Osteoblast (primary cell): Measurements from ENCODE around the gene DENND1B. TPM values are rescaled to one million over a fixed set of nuclear protein-coding genes. Genes with fewer than 3 reads are reported as not detected.

Experiments
- DNase-seq: peaks from one replicate; pipeline ENCODE4 v3.0.0; 2011; ENCODE audit warnings: low spot score, mixed read lengths; ENCODE audit not compliant: insufficient read length; ENCODE audit errors: missing footprints
- H2AFZ ChIP-seq: 2 replicates; pipeline ENCODE4 v1.6.0; 2011; ENCODE audit warnings: mild to moderate bottlenecking, low read length
- H3K27ac ChIP-seq: 2 replicates; pipeline ENCODE4 v1.5.1; 2011; ENCODE audit warnings: mild to moderate bottlenecking, low read depth, low read length, moderate library complexity
- H3K27me3 ChIP-seq: 2 replicates; pipeline ENCODE4 v1.6.0; 2012; ENCODE audit warnings: mild to moderate bottlenecking, control low read depth, inconsistent platforms, low read length, moderate library complexity; ENCODE audit not compliant: insufficient read depth
- H3K36me3 ChIP-seq: 2 replicates; pipeline ENCODE4 v1.5.1; 2011; ENCODE audit warnings: mild to moderate bottlenecking, low read length, control low read depth, moderate library complexity; ENCODE audit not compliant: insufficient read depth
- H3K4me1 ChIP-seq: 2 replicates; pipeline ENCODE4 v1.5.1; 2011; ENCODE audit warnings: mild to moderate bottlenecking, low read length, control low read depth, moderate library complexity; ENCODE audit not compliant: insufficient read depth
- H3K4me2 ChIP-seq: 2 replicates; pipeline ENCODE4 v1.6.0; 2011; ENCODE audit warnings: mild to moderate bottlenecking, low read length; ENCODE audit not compliant: insufficient read depth
- H3K4me3 ChIP-seq: fragments of 200-600 bp; sonication (generic); 3 replicates; pipeline ENCODE4 v1.5.1; 2012; ENCODE audit warnings: mild to moderate bottlenecking, low read length, inconsistent platforms; ENCODE audit not compliant: insufficient read depth
- H3K79me2 ChIP-seq: 2 replicates; pipeline ENCODE4 v1.6.0; 2012; ENCODE audit warnings: mild to moderate bottlenecking, low read length, control low read depth, inconsistent platforms; ENCODE audit not compliant: insufficient read depth
- H3K9me3 ChIP-seq: 2 replicates; pipeline ENCODE4 v1.5.1; 2011; ENCODE audit warnings: low read depth, low read length, control low read depth
- H4K20me1 ChIP-seq: 2 replicates; pipeline ENCODE4 v1.6.0; 2012; ENCODE audit warnings: mild to moderate bottlenecking, low read length, control low read depth; ENCODE audit not compliant: insufficient read depth
- total RNA-seq: library from RNA; depleted of rRNA; stranded (reverse); fragments of >200 nt; gene quantifications from 2 replicates; pipeline ENCODE4 v1.2.3, GENCODE V29; 2012
- TF ChIP-seq, protein P1 (sequence below): IDR thresholded peaks from 2 replicates; pipeline ENCODE4 v1.5.1; 2011; ENCODE audit warnings: mild to moderate bottlenecking, low read depth, low read length, moderate library complexity; ENCODE audit errors: extremely low read depth

DENND1B gene
- total RNA-seq, 1 donor = 22.4 TPM

DNA sequence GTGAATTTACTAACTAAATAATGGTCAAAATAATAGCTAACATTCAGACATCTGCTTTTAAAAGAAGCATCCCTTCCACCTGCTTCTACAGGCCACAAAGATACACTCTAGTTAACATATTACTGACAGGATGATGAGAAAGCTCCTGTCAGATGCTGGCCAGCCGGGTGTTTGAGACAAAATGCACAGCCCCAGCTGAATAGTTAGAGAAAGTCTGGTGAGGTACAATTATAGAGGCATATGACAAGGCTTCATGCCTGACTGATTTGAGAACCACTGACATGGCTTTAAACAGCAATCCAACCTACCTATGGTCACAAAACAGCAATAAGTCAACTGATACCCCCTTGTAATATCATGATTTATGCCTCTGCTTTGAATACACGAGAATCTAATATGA lies 137.0 kb downstream of the DENND1B start:
- H3K4me3 ChIP-seq = no peak overlapping the region
- H3K27ac ChIP-seq = no peak overlapping the region
- peak; percentile 39 for DNase-seq
- no peaks in the 10 kb centered on the region for H3K79me2 ChIP-seq
- no peaks in the 10 kb centered on the region for H3K4me1 ChIP-seq
- H2AFZ ChIP-seq = no peak overlapping the region
- H3K36me3 ChIP-seq = peaks cover 3% of the 10 kb centered on the region
- H3K27me3 ChIP-seq = no peaks in the 10 kb centered on the region
- H3K9me3 ChIP-seq = no peaks in the 10 kb centered on the region
- H3K4me2 ChIP-seq = no peak overlapping the region
- TF ChIP-seq, protein P1, sequence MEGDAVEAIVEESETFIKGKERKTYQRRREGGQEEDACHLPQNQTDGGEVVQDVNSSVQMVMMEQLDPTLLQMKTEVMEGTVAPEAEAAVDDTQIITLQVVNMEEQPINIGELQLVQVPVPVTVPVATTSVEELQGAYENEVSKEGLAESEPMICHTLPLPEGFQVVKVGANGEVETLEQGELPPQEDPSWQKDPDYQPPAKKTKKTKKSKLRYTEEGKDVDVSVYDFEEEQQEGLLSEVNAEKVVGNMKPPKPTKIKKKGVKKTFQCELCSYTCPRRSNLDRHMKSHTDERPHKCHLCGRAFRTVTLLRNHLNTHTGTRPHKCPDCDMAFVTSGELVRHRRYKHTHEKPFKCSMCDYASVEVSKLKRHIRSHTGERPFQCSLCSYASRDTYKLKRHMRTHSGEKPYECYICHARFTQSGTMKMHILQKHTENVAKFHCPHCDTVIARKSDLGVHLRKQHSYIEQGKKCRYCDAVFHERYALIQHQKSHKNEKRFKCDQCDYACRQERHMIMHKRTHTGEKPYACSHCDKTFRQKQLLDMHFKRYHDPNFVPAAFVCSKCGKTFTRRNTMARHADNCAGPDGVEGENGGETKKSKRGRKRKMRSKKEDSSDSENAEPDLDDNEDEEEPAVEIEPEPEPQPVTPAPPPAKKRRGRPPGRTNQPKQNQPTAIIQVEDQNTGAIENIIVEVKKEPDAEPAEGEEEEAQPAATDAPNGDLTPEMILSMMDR = no peak
- no peaks in the 10 kb centered on the region for H4K20me1 ChIP-seq

DNA sequence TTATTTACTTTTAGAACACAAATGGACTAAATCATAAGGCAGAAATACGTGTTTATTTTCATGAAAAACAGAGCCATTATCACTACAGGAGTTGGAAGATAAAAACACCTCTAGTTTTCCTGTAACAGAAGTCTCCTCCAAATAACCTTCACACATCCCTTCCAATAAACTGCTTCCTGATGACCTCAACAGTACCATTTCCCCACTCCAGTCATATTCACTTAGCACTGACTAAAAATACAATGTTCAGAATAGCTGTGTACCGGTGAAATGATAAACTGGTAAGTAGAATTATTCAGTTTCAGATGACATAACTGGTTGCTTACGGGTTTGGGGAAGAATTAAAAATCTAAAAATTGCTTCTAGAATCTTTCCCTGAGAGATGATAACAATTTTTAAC lies 137.9 kb downstream of the DENND1B start:
- no peak for DNase-seq
- no peaks in the 10 kb centered on the region for H3K4me1 ChIP-seq
- H3K36me3 ChIP-seq = peaks cover 6% of the 10 kb centered on the region
- H3K27ac ChIP-seq = no peak overlapping the region
- H3K4me3 ChIP-seq = no peak overlapping the region
- H3K79me2 ChIP-seq = no peaks in the 10 kb centered on the region
- no peak overlapping the region for H3K4me2 ChIP-seq
- no peaks in the 10 kb centered on the region for H3K9me3 ChIP-seq
- no peaks in the 10 kb centered on the region for H4K20me1 ChIP-seq
- H3K27me3 ChIP-seq = no peaks in the 10 kb centered on the region
- no peak overlapping the region for H2AFZ ChIP-seq
- TF ChIP-seq, protein P1 = no peak

DNA sequence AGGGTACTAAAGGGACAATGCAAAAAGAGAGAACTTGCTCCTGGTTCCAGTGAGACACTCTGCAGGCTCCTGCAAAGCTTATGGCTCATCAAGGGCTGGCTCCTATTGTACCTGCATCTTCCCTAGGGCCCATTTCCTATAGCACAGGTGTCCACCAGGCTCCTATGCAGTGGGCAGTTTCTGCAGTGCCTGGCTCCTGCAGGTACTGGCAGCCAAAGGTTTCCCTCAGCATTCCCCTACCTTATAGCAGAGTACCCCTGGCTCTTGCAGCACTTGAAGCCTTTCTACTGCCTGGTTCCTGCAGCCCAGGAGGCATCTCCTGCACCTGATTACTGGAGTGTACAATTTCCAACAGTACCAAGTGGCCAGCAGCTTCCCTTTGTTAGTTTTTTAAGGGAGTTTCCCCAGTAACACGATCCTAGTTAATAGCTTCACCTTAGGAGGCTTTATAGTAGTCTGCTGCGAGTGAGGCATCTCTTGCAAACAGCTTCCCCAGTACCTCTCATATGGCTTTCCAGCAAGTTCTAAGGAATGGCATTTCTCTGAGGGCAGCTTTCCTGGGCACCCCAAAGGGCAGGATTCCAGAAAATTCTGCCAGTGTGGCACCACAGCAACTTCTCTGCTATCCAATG lies 141.7 kb downstream of the DENND1B start:
- Histone ChIP-seq H3K9me3 (no peaks in the 10 kb centered on the region), H3K4me2 (no peak overlapping the region), H3K27me3 (no peaks in the 10 kb centered on the region), H3K79me2 (no peaks in the 10 kb centered on the region), H3K27ac (no peak overlapping the region), H4K20me1 (no peaks in the 10 kb centered on the region), H3K4me1 (no peaks in the 10 kb centered on the region), H3K4me3 (no peak overlapping the region), H3K36me3 (peaks cover 3% of the 10 kb centered on the region), H2AFZ (no peak overlapping the region)
- TF ChIP-seq, protein P1 = no peak
- DNase-seq = no peak

DNA sequence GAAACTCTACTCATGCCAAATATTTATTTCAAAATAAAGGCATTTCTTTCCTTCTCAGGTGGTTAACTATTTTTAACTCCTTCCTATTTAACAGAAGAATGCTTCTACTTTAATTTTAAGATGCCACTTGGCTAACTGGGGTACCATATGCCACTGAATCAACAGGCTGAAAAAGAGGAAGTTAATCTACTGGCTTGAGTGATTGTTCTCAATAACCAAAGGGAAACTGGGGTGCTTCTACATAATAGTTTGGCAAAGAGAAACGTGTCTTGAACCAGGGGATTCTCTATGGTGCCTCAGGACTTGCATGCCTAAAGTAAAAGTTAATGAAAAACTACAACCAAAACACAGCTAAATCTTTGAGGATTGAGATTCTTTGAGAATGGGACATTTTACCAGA lies 142.6 kb downstream of the DENND1B start:
- Histone ChIP-seq H3K79me2 (no peaks in the 10 kb centered on the region), H4K20me1 (no peaks in the 10 kb centered on the region), H3K27me3 (no peaks in the 10 kb centered on the region), H3K9me3 (no peaks in the 10 kb centered on the region), H2AFZ (no peak overlapping the region), H3K36me3 (peaks cover 3% of the 10 kb centered on the region), H3K4me1 (no peaks in the 10 kb centered on the region), H3K27ac (no peak overlapping the region), H3K4me3 (no peak overlapping the region), H3K4me2 (no peak overlapping the region)
- DNase-seq = no peak
- TF ChIP-seq, protein P1 = no peak
